HG03064 (cell line): ENCODE results near the gene PSG2.
"Not testable (repeated sequence)": the region's sequence is repeated elsewhere in the genome, so short reads cannot be mapped to it uniquely, and the experiment has no call there.

Source experiments
- ATAC-seq: cut with Tn5 transposase; IDR thresholded peaks from one replicate; pipeline ENCODE4 v1.9.1; 2021; ENCODE audit warnings: low read depth; ENCODE audit not compliant: unreplicated experiment

The PSG2 gene

GRCh38 chr19:43082601-43083000 lies at the start of gene PSG2:
PSG2 (minus strand) TSS chr19:43082701; CDS start chr19:43082569, 132 bp downstream.
- not testable (repeated sequence) for ATAC-seq

GRCh38 chr19:43131281-43131842 lies 48.9 kb upstream of the PSG2 start:
- not testable (repeated sequence) for ATAC-seq

- ATAC-seq: not testable (repeated sequence)
These were observed 46.7 kb upstream of the PSG2 start for GRCh38 chr19:43129197-43129596.

DNA sequence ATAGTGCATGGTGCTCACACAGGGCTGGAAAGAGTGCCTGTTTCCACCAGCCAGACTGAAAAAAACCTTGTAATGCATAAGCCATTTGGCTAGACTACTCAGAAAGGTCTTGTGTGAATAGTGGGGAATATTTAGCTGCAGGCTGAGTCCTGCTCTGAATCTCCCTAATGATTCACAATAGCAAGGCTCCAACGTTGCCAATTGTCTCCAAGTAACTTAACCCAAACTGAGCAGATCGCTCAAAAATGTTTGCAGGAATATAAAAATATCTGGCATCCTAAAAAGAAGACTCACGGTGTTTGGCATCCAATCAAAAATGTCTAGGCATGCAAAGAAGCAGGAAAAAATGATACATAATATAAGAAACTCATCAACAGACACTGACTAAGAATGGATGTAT lies 44.8 kb upstream of the PSG2 start:
- ATAC-seq: not testable (repeated sequence)

GRCh38 chr19:43126720-43127119 lies 44.2 kb upstream of the PSG2 start:
- ATAC-seq: no peak

DNA sequence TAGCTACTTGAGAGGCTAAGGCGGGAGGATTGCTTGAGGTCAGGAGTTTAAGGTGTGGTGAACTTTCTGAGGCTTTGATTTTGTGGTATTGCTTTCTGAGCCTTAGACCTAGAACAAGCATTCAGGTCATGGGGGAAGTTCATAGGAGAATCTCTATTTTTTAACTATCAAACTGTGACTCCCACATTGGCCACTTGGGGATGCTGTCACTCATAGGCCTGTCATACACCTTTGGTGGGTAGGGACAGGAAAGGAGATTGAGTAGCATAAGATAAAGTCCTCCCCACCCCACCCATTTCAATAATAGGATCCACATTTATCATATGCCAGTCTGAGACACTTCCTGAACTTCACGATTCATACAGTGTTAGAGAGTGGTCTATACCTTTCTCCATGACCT lies 41.9 kb upstream of the PSG2 start:
- ATAC-seq: no peak

- not testable (repeated sequence) for ATAC-seq
These were observed 38.0 kb upstream of the PSG2 start for GRCh38 chr19:43120433-43121026.

- ATAC-seq: not testable (repeated sequence)
These were observed 37.0 kb upstream of the PSG2 start for GRCh38 chr19:43119526-43119925.

DNA sequence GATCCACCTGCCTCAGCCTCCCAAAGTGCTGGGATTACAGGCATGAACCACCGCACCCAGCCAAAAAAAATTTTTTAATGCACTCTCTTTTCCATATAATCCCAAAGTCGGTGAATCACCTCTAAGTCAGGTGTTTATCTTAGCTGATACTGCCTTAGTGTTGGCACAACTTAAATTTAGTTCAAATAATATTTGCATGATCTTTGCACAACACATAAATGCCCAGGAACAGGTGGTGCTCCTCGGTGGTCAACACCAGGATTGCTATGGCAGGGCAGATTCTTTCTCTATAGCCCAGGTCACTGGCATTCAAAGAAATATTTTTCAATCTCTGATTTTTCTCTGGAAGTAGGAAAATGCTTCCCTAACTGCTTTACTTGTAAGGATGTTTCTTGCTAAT lies 33.9 kb upstream of the PSG2 start:
- ATAC-seq: not testable (repeated sequence)

GRCh38 chr19:43115548-43115947 lies 33.0 kb upstream of the PSG2 start:
- ATAC-seq: not testable (repeated sequence)

DNA sequence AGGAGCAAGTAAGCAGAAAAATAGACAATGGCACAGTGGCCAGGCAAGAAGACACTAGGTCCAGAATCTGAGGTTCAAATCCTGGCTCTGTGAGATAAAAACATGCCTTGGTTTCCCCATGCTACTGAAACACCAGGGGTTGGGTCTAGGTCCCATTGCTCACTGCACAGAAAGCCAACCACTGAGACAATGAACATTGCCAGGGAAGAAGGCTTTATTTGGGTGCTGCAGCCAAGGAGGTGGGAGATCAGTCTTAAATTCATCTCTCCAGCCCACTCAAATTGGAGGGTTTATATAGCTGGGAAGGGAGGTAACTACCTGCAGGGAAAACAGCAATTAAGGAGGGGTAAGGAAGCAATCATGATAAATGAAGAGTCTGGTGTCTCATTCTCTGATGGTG lies 32.6 kb upstream of the PSG2 start:
- ATAC-seq: not testable (repeated sequence)

DNA sequence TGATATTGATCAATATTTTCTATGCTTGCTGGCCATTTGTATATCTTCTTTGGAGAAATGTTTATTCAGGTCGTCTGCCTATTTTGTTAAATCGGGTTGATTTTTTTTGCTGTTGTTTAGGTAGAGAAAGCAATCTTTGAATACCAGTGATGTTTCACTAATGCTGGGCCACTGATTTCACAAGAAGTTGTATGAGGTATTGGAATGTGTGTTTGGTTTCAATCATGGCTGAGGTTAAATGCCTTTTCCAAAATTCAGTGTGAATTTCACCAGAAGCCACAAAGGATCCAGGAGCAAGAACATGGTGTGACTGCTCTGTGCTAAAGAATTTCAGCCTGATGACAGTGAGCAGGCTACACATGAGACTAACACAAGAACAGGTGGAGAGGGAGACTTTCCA lies 32.1 kb upstream of the PSG2 start:
- ATAC-seq: not testable (repeated sequence)

GRCh38 chr19:43107401-43107800 lies 24.9 kb upstream of the PSG2 start:
- not testable (repeated sequence) for ATAC-seq

DNA sequence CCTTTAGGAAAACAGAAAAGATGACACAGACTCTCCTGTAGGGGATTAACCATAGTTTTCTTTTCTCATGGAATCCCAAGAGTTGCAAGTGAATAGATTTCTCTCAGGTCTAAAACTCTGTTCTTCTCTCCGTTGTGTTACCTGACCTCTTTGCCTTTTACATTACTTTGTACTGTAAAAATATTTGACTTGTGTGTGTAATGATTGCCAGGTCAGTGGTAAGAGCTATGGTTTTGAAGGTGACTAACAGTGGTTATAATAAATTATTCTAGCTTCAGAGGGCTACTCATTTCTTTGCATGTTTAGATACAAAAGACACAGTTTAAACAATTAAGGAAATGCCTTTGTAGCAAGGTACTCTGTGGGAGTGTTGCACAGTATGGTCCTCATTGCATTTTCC lies 23.0 kb upstream of the PSG2 start:
- no peak for ATAC-seq

- not testable (repeated sequence) for ATAC-seq
These were observed 21.8 kb upstream of the PSG2 start for GRCh38 chr19:43104215-43104850.

- ATAC-seq: no peak
These were observed 19.4 kb upstream of the PSG2 start for GRCh38 chr19:43101950-43102349.

GRCh38 chr19:43098416-43098815 lies 15.9 kb upstream of the PSG2 start:
- not testable (repeated sequence) for ATAC-seq

- not testable (repeated sequence) for ATAC-seq
These were observed 5.3 kb upstream of the PSG2 start for GRCh38 chr19:43087702-43088340.

DNA sequence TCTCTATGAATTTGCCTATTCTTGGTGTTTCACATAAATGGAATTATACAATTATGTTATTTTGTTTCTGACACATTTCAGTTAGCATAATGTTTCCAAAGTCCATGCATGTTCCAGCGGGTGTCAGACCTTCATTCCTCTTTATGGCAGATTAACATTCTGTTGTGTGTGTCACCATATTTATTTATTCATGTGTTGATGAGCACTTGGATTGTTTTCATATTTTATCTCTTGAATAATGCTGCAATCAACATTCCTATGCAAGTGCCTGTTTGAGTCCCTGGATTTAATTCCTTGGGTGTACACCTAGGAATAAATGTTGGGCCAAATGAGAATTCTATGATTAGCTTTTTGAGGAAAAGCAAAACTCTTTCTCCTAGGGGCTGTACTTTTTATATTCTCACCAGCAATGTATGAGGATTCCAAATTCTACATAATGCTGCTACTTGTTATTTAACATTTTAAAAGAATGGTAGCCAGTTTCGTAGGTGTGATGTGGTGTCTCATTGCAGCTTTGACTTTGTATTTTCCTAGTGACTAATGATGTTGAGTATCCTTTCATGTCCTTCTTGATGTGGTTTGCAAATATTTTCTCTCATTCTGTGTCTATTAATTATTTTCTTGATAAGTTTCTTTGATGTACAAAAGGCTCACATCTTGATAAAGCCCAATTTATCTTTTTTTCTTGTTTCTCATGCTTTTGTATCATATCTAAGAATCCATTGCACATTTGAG lies 3.5 kb upstream of the PSG2 start:
- not testable (repeated sequence) for ATAC-seq

GRCh38 chr19:43084196-43084832 lies 1.8 kb upstream of the PSG2 start:
- ATAC-seq: not testable (repeated sequence)
